Tibial nerve (tissue), 4 donors: Measurements from ENCODE around the gene MCHR1. TPM values are rescaled to one million over a fixed set of nuclear protein-coding genes. Genes with fewer than 3 reads are reported as not detected.

Source experiments
- DNase-seq, 2 donors: peaks; one replicate each; pipeline ENCODE4 v3.0.0-alpha.2; 2019; ENCODE audit warnings: low spot score in 2 of 2
- H3K27ac ChIP-seq, 4 donors: fragments of 200-600 bp; sonication (generic) in 3 of 4; one replicate each; pipeline ENCODE4 v1.5.1; 2017 to 2019; ENCODE audit warnings: mild to moderate bottlenecking in 1 of 4
- H3K27me3 ChIP-seq, 2 donors: fragments of 200-600 bp; sonication (generic) in 1 of 2; one replicate each; pipeline versions ENCODE4 v1.5.1 to v1.6.0; 2017 to 2019
- H3K36me3 ChIP-seq, 3 donors: fragments of 200-600 bp; sonication (generic); one replicate each; pipeline ENCODE4 v1.5.1; 2018 to 2019
- H3K4me1 ChIP-seq, 4 donors: fragments of 200-600 bp; sonication (generic) in 3 of 4; one replicate each; pipeline ENCODE4 v1.5.1; 2017 to 2019
- H3K4me3 ChIP-seq, 4 donors: fragments of 200-600 bp; sonication (generic) in 3 of 4; one replicate each; pipeline ENCODE4 v1.5.1; 2017 to 2019; ENCODE audit warnings: mild to moderate bottlenecking in 1 of 4, moderate library complexity in 1 of 4
- H3K9me3 ChIP-seq, 4 donors: fragments of 200-600 bp; sonication (generic) in 3 of 4; one replicate each; pipeline ENCODE4 v1.5.1; 2017 to 2019
- CTCF ChIP-seq, 5 experiments: fragments of 200-600 bp in 3 of 5; fragments of 450-650 bp in 2 of 5; sonication (generic) in 3 of 5; IDR thresholded peaks; one replicate each; pipeline ENCODE4 v1.5.1; 2016 to 2019; ENCODE audit warnings: antibody characterized with exemption in 5 of 5, mild to moderate bottlenecking in 3 of 5, moderate library complexity in 2 of 5
- EP300 ChIP-seq, 2 donors: sonication (generic); formaldehyde crosslinking; IDR thresholded peaks; one replicate each; pipeline ENCODE4 v1.6.1; 2017; ENCODE audit warnings: antibody characterized with exemption in 2 of 2, mild to moderate bottlenecking in 1 of 2
- POLR2A ChIP-seq, 2 donors: fragments of 450-650 bp; IDR thresholded peaks; one replicate each; pipeline ENCODE4 v1.6.1; 2017; ENCODE audit warnings: antibody characterized with exemption in 2 of 2, mild to moderate bottlenecking in 2 of 2, moderate library complexity in 2 of 2
- WGBS, 2 donors: methylation state at CpG; one replicate each; pipeline ENCODE4 v1.1.5; 2018; 5-methylcytosine and 5-hydroxymethylcytosine counted together
- total RNA-seq, 4 donors: library from RNA; depleted of rRNA; stranded (reverse); fragments of >200 nt; gene quantifications; one replicate each; pipeline ENCODE4 v1.1.0, GENCODE V29; 2016

Gene MCHR1
- total RNA-seq, 4 donors from 2014 or later, result 0.39 to 1.0 TPM; not detected in 2

GRCh38 chr22:40727964-40728615 is 48.8 kb downstream of the MCHR1 start:
- Histone ChIP-seq H3K4me3 (no peak overlapping the region), H3K4me1 (peaks cover 0 to 9% (median 4%) of the 10 kb centered on the region in 4 donors), H3K27me3 (no peaks in the 10 kb centered on the region), H3K36me3 (no peaks in the 10 kb centered on the region), H3K27ac (no peak overlapping the region), H3K9me3 (no peaks in the 10 kb centered on the region)
- WGBS, 2 donors, result 86 to 89% methylated on average over 14 of the region's 14 CpGs
- no peak for TF ChIP-seq POLR2A (IDR thresholded peaks at IDR 0.05)
- TF ChIP-seq EP300 (IDR thresholded peaks at IDR 0.05), result no peak
- TF ChIP-seq CTCF (IDR thresholded peaks at IDR 0.05), result no peak
- DNase-seq, result no peak

GRCh38 chr22:40728731-40729189 is 49.5 kb downstream of the MCHR1 start:
- Histone ChIP-seq H3K9me3 (no peaks in the 10 kb centered on the region), H3K36me3 (no peaks in the 10 kb centered on the region), H3K27ac (no peak overlapping the region), H3K4me3 (no peak overlapping the region), H3K27me3 (no peaks in the 10 kb centered on the region), H3K4me1 (peaks cover 0 to 13% (median 5%) of the 10 kb centered on the region in 4 donors)
- DNase-seq, result no peak
- WGBS, 2 donors, result 50 to 58% methylated on average over 13 of the region's 13 CpGs
- no peak for TF ChIP-seq POLR2A (IDR thresholded peaks at IDR 0.05)
- TF ChIP-seq EP300 (IDR thresholded peaks at IDR 0.05), result no peak
- no peak for TF ChIP-seq CTCF (IDR thresholded peaks at IDR 0.05)

- Histone ChIP-seq H3K27ac (no peak overlapping the region), H3K27me3 (no peaks in the 10 kb centered on the region), H3K4me1 (peaks cover 0 to 13% (median 5%) of the 10 kb centered on the region in 4 donors), H3K36me3 (no peaks in the 10 kb centered on the region), H3K9me3 (no peaks in the 10 kb centered on the region), H3K4me3 (no peak overlapping the region)
- TF ChIP-seq POLR2A (IDR thresholded peaks at IDR 0.05), result no peak
- no peak for TF ChIP-seq CTCF (IDR thresholded peaks at IDR 0.05)
- TF ChIP-seq EP300 (IDR thresholded peaks at IDR 0.05), result no peak
- 78 to 79% methylated on average over 6 of the region's 6 CpGs for WGBS, 2 donors
- DNase-seq, result no peak
These were observed 50.0 kb downstream of the MCHR1 start for GRCh38 chr22:40729284-40729683.

Other genes starting within 250 kb of the MCHR1 start
- gene MRTFA, start 42.8 kb upstream of the MCHR1 start, total RNA-seq, result 100 to 1,000 TPM in 2 of 4 donors, 10 to 100 TPM in 2; 69.7 to 119 (median 104) TPM
- gene SLC25A17, start 139.9 kb downstream of the MCHR1 start, total RNA-seq, result 10 to 100 TPM; 19.3 to 34.1 (median 21.4) TPM
- gene ST13, start 177.2 kb downstream of the MCHR1 start, total RNA-seq, result 100 to 1,000 TPM in 3 of 4 donors, 10 to 100 TPM in 1; 96.9 to 142 (median 114) TPM
- gene XPNPEP3, start 177.7 kb downstream of the MCHR1 start, total RNA-seq, result 10 to 100 TPM; 12.0 to 19.2 (median 14.0) TPM
- gene DNAJB7, start 182.6 kb downstream of the MCHR1 start, total RNA-seq, result not detected